Measurements from ENCODE around the gene DEPP1. TPM values are rescaled to one million over a fixed set of nuclear protein-coding genes. Genes with fewer than 3 reads are reported as not detected.
A peak's percentile ranks its signal among the peaks of the same experiment; 100 is the strongest.

DEPP1 gene
- total RNA-seq, 1 experiment from 2014 or later = 3.8 TPM

GRCh38 chr10:44990302-44990655 lies 11.7 kb upstream of the DEPP1 start:
- H3K36me3 ChIP-seq (ENCODE audit: control insufficient read depth in 1 of 2, insufficient read depth in 2 of 2, low read length in 2 of 2) = no peaks in the 10 kb centered on the region
- CTCF ChIA-PET = interaction anchor here (0.6 kb wide), 1 partner anchor 57 kb away, joined by 3 read pairs; no protein-coding TSS in a partner anchor
- POLR2A ChIA-PET = no interaction called here
- H3K9me2 ChIP-seq (ENCODE audit: insufficient read depth) = no peaks in the 10 kb centered on the region
- no peak overlapping the region for H3K27ac ChIP-seq (ENCODE audit: low read depth, low read length)
- no peaks in the 10 kb centered on the region for H3K27me3 ChIP-seq (ENCODE audit: insufficient read depth, low read length)
- no peak overlapping the region for H3K4me2 ChIP-seq (ENCODE audit: low read length)
- no peaks in the 10 kb centered on the region for H4K20me1 ChIP-seq (ENCODE audit: insufficient read depth)
- ATAC-seq (peak; percentile 78), DNase-seq (ENCODE audit: low read depth, low spot score) (no peak)
- H3K79me2 ChIP-seq (ENCODE audit: insufficient read depth, low read length) = no peaks in the 10 kb centered on the region
- H3K4me1 ChIP-seq (ENCODE audit: control insufficient read depth in 1 of 2, insufficient read depth in 2 of 2, low read length in 2 of 2) = no peaks in the 10 kb centered on the region
- H3K4me3 ChIP-seq (replicated peaks in 1 of 2; ENCODE audit: low read depth in 1 of 2, low read length in 2 of 2) = no peak overlapping the region
- no TSS peak for BruUV-seq (replicated peaks)
- intact Hi-C loops (cut with micrococcal nuclease) = loop anchor here (1.0 kb wide), 1 partner anchor 58 kb away; no protein-coding TSS in a partner anchor
- H3K9me3 ChIP-seq (ENCODE audit: control insufficient read depth in 1 of 2, insufficient read depth in 1 of 2, low read depth in 1 of 2, low read length in 2 of 2) = no peaks in the 10 kb centered on the region
- TF ChIP-seq, protein P1, sequence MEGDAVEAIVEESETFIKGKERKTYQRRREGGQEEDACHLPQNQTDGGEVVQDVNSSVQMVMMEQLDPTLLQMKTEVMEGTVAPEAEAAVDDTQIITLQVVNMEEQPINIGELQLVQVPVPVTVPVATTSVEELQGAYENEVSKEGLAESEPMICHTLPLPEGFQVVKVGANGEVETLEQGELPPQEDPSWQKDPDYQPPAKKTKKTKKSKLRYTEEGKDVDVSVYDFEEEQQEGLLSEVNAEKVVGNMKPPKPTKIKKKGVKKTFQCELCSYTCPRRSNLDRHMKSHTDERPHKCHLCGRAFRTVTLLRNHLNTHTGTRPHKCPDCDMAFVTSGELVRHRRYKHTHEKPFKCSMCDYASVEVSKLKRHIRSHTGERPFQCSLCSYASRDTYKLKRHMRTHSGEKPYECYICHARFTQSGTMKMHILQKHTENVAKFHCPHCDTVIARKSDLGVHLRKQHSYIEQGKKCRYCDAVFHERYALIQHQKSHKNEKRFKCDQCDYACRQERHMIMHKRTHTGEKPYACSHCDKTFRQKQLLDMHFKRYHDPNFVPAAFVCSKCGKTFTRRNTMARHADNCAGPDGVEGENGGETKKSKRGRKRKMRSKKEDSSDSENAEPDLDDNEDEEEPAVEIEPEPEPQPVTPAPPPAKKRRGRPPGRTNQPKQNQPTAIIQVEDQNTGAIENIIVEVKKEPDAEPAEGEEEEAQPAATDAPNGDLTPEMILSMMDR (IDR thresholded peaks at IDR 0.05 in 2 of 3, conservative IDR thresholded peaks at IDR 0.05 in 1 of 3; ENCODE audit: borderline replicate concordance in 1 of 3, insufficient read depth in 1 of 3, low read depth in 2 of 3, low read length in 2 of 3) = peak; percentile 27 to 41 (median 30); a peak in 4 of 6 replicates
- TF ChIP-seq CBX3 (IDR thresholded peaks at IDR 0.05; ENCODE audit: low read depth) (no peak), RAD21 (IDR thresholded peaks at IDR 0.05; ENCODE audit: low read depth) (peak; percentile 70)
- RAD21 ChIA-PET (ENCODE audit: low non-redundant PET in 1 of 2, low total read pairs in 2 of 2, uncharacterized antibody in 2 of 2, unreplicated experiment in 2 of 2) = interaction anchor here in 1 of 2 experiments (0.7 kb wide), 1 partner anchor 58 kb away, joined by 4 read pairs; no protein-coding TSS in a partner anchor
- no peak overlapping the region for H2AFZ ChIP-seq (ENCODE audit: low read depth, low read length, poor library complexity, severe bottlenecking)
- no peak overlapping the region for H3K9ac ChIP-seq (ENCODE audit: low read length)

- POLR2A ChIA-PET = no interaction called here
- no peaks in the 10 kb centered on the region for H3K79me2 ChIP-seq (ENCODE audit: insufficient read depth, low read length)
- no TSS peak for BruUV-seq (replicated peaks)
- CTCF ChIA-PET = no interaction called here
- no peaks in the 10 kb centered on the region for H3K9me2 ChIP-seq (ENCODE audit: insufficient read depth)
- H2AFZ ChIP-seq (ENCODE audit: low read depth, low read length, poor library complexity, severe bottlenecking) = no peak overlapping the region
- no peak overlapping the region for H3K9ac ChIP-seq (ENCODE audit: low read length)
- H3K27me3 ChIP-seq (ENCODE audit: insufficient read depth, low read length) = no peaks in the 10 kb centered on the region
- no peaks in the 10 kb centered on the region for H3K9me3 ChIP-seq (ENCODE audit: control insufficient read depth in 1 of 2, insufficient read depth in 1 of 2, low read depth in 1 of 2, low read length in 2 of 2)
- no peak overlapping the region for H3K27ac ChIP-seq (ENCODE audit: low read depth, low read length)
- ATAC-seq = no peak
- intact Hi-C loops (cut with micrococcal nuclease) = loop anchor here (1.0 kb wide), 1 partner anchor 57 kb away; no protein-coding TSS in a partner anchor
- no peak overlapping the region for H3K4me2 ChIP-seq (ENCODE audit: low read length)
- no peaks in the 10 kb centered on the region for H3K36me3 ChIP-seq (ENCODE audit: control insufficient read depth in 1 of 2, insufficient read depth in 2 of 2, low read length in 2 of 2)
- DNase-seq (ENCODE audit: low read depth, low spot score) = no peak
- H4K20me1 ChIP-seq (ENCODE audit: insufficient read depth) = no peaks in the 10 kb centered on the region
- no peaks in the 10 kb centered on the region for H3K4me1 ChIP-seq (ENCODE audit: control insufficient read depth in 1 of 2, insufficient read depth in 2 of 2, low read length in 2 of 2)
- RAD21 ChIA-PET (ENCODE audit: low non-redundant PET in 1 of 2, low total read pairs in 2 of 2, uncharacterized antibody in 2 of 2, unreplicated experiment in 2 of 2) = no interaction called here
- H3K4me3 ChIP-seq (replicated peaks in 1 of 2; ENCODE audit: low read depth in 1 of 2, low read length in 2 of 2) = no peak overlapping the region
- TF ChIP-seq, protein P2, sequence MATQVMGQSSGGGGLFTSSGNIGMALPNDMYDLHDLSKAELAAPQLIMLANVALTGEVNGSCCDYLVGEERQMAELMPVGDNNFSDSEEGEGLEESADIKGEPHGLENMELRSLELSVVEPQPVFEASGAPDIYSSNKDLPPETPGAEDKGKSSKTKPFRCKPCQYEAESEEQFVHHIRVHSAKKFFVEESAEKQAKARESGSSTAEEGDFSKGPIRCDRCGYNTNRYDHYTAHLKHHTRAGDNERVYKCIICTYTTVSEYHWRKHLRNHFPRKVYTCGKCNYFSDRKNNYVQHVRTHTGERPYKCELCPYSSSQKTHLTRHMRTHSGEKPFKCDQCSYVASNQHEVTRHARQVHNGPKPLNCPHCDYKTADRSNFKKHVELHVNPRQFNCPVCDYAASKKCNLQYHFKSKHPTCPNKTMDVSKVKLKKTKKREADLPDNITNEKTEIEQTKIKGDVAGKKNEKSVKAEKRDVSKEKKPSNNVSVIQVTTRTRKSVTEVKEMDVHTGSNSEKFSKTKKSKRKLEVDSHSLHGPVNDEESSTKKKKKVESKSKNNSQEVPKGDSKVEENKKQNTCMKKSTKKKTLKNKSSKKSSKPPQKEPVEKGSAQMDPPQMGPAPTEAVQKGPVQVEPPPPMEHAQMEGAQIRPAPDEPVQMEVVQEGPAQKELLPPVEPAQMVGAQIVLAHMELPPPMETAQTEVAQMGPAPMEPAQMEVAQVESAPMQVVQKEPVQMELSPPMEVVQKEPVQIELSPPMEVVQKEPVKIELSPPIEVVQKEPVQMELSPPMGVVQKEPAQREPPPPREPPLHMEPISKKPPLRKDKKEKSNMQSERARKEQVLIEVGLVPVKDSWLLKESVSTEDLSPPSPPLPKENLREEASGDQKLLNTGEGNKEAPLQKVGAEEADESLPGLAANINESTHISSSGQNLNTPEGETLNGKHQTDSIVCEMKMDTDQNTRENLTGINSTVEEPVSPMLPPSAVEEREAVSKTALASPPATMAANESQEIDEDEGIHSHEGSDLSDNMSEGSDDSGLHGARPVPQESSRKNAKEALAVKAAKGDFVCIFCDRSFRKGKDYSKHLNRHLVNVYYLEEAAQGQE (IDR thresholded peaks at IDR 0.05; ENCODE audit: low read depth) = no peak
- no peak for TF ChIP-seq EZH2phosphoT487 (IDR thresholded peaks at IDR 0.05; ENCODE audit: borderline replicate concordance)
- TF ChIP-seq FOSL1 (IDR thresholded peaks at IDR 0.05; ENCODE audit: low read depth) = no peak
- TF ChIP-seq SIN3A (IDR thresholded peaks at IDR 0.05; ENCODE audit: low read depth) = no peak
- no peak for TF ChIP-seq YY1 (IDR thresholded peaks at IDR 0.05; ENCODE audit: extremely low read depth, insufficient replicate concordance, low read depth, low read length)
- no peak for TF ChIP-seq ZBTB33 (IDR thresholded peaks at IDR 0.05; ENCODE audit: extremely low read depth, insufficient replicate concordance, low read length)
- no peak for TF ChIP-seq EZH2 (IDR thresholded peaks at IDR 0.05)
These were observed 11.1 kb upstream of the DEPP1 start for GRCh38 chr10:44989597-44990301.
